ENCODE measurements around the gene ATP6V0C. TPM values are rescaled to one million over a fixed set of nuclear protein-coding genes. Genes with fewer than 3 reads are reported as not detected.

The ATP6V0C gene
- polyA plus RNA-seq, 1 donor: 112 TPM

GRCh38 chr16:2490190-2491105 lies 23.3 kb upstream of the ATP6V0C start:
- no peak for DNase-seq (ENCODE audit: low read depth)

- DNase-seq (ENCODE audit: low read depth): no peak
Measured at GRCh38 chr16:2492292-2492691, 21.5 kb upstream of the ATP6V0C start.

- DNase-seq (ENCODE audit: low read depth): no peak
Measured at GRCh38 chr16:2493605-2494004, 20.1 kb upstream of the ATP6V0C start.

GRCh38 chr16:2494616-2495015 lies 19.1 kb upstream of the ATP6V0C start:
- no peak for DNase-seq (ENCODE audit: low read depth)

- no peak for DNase-seq (ENCODE audit: low read depth)
Measured at GRCh38 chr16:2495041-2495440, 18.7 kb upstream of the ATP6V0C start.

- DNase-seq (ENCODE audit: low read depth): no peak
Measured at GRCh38 chr16:2496223-2497115, 17.3 kb upstream of the ATP6V0C start.

- DNase-seq (ENCODE audit: low read depth): no peak
Measured at GRCh38 chr16:2497116-2497630, 16.6 kb upstream of the ATP6V0C start.

- no peak for DNase-seq (ENCODE audit: low read depth)
Measured at GRCh38 chr16:2497695-2498484, 15.9 kb upstream of the ATP6V0C start.

- DNase-seq (ENCODE audit: low read depth): no peak
Measured at GRCh38 chr16:2498531-2499253, 15.1 kb upstream of the ATP6V0C start.

- DNase-seq (ENCODE audit: low read depth): no peak
Measured at GRCh38 chr16:2499454-2499853, 14.3 kb upstream of the ATP6V0C start.

GRCh38 chr16:2499890-2500429 lies 13.8 kb upstream of the ATP6V0C start:
- DNase-seq (ENCODE audit: low read depth): no peak

- no peak for DNase-seq (ENCODE audit: low read depth)
Measured at GRCh38 chr16:2500430-2500917, 13.3 kb upstream of the ATP6V0C start.

GRCh38 chr16:2500918-2501750 lies 12.6 kb upstream of the ATP6V0C start:
- DNase-seq (ENCODE audit: low read depth): peak; percentile 38

GRCh38 chr16:2501946-2502895 lies 11.5 kb upstream of the ATP6V0C start:
- DNase-seq (ENCODE audit: low read depth): no peak

GRCh38 chr16:2505695-2506094 lies 8.1 kb upstream of the ATP6V0C start:
- DNase-seq (ENCODE audit: low read depth): no peak

- DNase-seq (ENCODE audit: low read depth): no peak
Measured at GRCh38 chr16:2507052-2507659, 6.6 kb upstream of the ATP6V0C start.

- no peak for DNase-seq (ENCODE audit: low read depth)
Measured at GRCh38 chr16:2507665-2508064, 6.1 kb upstream of the ATP6V0C start.

Measured in forelimb muscle (tissue), 1 donor.